ENCODE measurements around the gene TM2D3.
"Not testable (repeated sequence)": the region's sequence is repeated elsewhere in the genome, so short reads cannot be mapped to it uniquely, and the experiment has no call there.

Gene TM2D3

DNA sequence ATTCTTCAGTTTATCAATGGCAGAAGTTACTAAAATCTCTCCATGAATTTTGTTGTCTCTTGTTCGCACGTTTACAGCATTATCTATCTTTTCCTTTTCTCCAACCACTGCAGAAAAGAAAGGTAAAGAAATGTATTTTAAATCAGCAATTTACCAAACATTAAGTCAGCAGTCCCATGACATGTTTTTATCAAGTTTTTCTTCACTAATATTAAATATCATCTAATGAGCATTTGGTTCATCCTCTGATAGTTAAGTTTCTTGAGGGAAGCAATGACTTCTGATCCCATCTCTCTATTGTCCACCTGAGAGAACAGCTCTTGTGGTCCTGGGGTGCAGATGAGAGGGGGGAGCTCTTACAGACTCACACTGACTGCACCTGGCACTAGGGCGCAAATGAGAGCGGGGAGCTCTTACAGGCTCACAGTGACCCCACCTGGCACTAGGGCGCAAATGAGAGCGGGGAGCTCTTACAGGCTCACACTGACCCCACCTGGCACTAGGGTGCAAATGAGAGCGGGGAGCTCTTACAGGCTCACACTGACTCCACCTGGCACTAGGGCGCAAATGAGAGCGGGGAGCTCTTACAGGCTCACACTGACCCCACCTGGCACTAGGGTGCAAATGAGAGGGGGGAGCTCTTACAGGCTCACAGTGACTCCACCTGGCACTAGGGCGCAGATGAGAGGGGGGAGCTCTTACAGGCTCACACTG is 2.6 kb upstream of the TM2D3 start:
- not testable (repeated sequence) for DNase-seq

DNA sequence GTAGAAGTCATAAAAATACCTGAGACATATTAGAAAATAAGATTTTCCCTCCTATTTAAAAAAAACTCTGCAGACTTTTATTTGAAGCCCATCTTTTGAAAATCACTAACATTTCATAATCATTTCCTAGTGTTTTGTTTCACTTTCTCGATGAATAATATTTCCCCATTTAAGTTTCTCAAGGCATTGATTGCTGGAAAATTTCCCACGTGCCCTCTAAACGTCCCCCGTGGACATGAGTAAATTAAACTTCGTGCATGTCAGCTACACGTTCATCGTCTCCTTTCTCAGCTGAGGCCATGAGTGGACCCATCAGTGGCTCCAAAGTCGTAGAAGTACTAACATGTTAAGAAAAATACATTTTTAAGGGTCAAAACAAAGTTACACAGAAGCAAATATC is 2.0 kb upstream of the TM2D3 start:
- no peak for DNase-seq

DNA sequence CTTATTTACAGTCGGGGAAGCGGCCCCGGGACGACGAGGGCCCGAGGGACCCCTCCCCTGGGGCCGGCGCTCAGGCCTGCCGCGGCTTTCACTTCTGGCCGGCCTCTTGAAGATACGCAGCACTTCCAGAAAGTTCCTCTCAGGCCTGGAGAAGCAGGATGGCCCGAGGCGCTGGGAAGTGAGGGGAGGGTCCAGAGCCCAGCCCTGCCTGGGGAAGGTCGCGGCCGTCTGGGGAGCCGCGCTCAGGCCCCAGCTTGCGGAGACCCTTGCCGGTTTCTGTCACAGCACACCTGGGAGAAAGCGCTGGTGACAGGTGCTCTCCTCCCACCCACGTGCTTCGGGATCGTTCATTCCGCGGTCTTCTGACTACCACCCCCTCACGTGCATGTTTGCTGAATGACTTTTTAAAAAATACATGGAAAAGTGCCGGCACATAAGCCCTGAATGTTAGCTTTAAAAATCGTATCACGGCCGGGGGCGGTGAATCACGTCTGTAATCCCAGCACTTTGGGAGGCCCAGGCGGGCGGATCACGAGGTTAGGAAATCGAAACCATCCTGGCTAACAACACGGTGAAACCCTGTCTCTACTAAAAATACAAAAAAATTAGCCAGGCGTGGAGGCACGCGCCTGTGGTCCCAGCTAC is 727 bp upstream of the TM2D3 start:
- DNase-seq, result peak; percentile 17 to 20

DNA sequence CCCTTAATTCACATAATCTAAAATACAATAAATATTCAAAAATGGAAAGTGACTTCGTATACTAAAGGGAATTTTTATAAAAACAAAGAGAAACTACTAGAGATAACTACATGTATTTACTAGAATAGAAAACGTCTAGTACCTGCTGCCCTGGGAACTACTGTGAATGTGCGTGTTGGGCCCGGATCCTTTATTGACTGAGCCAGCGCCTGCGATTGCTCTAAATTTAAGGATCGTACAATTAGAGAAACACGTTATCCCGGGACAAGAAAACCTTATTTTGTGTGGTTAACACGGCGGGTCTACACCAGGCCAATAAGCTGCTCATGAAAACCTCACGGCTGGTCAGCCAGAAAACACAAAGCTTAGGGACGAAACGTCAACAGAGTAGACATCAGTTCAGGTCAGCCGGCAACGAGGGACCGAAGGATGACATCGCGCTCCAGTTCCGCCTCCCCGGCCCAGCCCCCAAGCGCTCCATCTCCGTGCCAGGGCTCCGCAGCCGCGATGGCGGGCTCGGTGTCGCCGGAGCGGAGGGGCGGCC is 555 bp downstream of the TM2D3 start:
- DNase-seq, result peak in 1 of 2 experiments; percentile 64

DNA sequence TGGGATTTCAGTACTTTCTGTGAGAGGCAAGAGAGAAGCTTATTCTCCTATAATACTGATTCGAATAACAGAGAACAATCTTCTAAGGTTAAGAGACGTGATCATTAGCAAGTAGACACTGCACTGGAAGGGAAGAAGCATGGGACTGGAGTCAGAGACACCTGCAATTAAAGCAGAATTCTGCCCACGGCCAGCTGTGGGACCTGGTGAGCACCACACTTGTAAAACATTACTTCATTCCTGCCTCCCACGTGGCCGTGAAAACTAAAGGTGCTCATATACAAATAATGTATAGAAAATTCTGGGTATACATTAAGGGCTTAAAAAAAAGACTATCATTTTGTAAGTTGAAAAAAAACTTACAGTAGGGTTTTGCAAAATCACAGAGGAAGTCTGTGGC is 2.0 kb downstream of the TM2D3 start:
- peak in 1 of 2 experiments; percentile 18 for DNase-seq

DNA sequence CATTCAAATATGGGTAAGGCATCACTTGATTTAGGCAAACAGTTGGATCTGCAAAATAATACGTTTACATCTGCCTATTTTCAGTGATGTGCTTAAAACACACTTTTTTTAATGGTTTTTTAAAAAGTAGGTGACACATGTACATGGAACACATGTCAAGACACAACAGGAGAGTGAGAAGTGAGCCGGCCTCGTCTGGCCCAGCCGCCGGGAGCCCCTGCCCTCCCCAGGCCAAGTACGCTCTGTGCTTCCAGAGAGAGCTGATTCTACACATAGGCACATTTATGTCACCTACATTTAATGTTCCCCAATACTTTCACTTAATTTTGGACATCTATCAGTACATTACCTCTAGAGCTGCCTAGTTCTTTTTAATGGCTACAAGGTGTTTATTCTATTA is 3.8 kb downstream of the TM2D3 start:
- no peak for DNase-seq

DNA sequence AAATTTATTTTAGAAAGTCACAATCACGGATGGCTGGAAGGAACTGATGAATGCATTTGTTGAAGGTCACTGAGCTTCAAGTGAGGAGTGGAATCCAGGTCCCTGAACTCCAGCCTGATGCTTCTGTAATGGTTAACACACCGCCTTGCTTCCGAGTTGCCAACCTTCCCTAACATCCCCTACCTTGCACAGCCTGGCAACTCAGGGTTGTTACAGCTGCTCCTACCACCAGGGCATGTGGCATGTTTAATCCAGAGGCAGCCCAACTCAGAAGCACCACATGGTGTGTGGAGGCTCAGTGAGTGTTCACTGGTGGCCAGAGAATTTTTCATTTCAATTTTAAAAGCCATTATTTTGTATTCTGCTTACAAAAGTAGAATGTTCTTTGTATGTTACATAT is 4.9 kb downstream of the TM2D3 start:
- DNase-seq, result no peak

DNA sequence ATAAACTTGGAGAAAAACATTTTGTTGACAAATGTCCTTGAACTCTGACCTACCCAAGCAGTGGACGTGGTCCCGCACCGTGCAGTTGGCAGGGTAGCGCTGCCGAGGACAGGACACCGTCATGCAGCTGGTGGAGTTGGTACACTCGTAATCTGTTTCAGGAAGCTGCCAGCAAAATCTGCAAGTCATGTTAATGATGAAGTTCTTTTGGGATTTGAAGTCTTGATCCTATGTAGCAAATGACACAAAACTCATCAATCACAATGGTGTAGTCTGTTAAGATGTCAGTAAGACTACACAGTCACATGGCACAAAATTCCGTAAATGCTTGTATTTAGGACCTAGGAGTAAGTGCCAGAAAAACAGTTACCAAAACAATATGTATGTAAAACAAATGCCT is 5.5 kb downstream of the TM2D3 start:
- no peak for DNase-seq

DNA sequence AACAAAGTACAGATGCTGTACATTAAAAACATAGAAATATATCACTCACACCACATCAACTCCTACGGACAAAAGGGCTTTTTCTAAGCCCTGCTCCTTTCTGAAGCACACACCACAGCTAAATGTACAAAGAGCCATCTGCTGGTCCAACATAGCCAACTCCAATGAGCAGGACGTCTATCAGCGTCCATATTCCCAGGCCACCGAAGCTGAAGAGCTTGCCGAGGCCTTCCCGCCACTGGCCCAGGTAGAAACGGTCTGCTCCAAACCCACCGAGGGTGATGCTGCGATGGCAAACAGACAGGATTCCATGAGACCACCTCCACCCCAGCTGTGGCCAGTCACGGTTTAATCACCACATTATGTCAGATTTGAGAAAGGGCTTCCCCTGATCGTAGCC is 9.8 kb downstream of the TM2D3 start:
- DNase-seq, result no peak

DNA sequence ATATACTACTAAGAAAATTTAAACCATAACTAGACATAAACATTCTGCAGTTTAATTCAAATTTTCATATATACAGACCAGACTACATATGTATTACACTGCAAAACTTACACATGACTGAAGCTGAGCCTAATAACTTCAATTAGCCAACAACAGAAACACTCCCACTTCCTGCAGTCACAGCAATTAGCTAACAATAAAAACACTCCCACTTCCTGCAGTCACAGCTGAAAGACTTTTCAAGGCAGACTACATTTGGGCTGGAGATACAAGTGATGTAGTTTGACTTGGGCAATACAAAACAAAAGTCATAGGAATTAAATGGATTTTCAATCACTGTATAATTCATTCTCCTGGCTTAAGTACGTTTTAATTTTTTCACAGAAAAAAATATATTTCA is 10.3 kb downstream of the TM2D3 start:
- no peak for DNase-seq

DNA sequence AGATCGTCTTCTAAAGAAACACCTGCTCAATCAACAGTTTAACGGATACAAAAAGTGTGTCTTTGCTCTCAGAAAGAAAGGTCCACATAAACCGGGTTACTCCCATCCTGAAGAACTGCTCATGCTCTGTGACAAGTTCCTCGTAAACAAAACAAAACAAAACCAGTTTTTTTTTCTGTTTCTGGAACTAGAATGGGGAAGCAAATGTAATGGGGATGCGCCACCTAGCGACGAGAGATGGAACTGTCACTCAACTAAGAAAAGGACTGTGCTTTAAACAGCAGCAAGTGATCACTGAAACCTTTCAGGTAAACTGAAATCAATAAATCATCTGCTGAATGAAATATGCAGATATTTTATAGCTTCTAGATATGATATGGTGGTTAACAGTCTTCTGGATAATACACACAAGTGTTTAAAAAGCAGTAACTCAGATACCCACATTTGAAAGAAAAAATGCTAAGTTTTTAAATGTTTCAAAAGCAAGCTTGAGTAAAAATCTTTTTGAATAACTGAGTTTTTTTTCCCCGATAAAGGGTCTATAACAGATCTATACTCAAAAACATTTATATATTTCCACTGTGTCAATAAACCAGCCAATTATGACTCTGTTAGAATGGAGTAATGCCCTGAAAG is 10.9 kb downstream of the TM2D3 start:
- peak; percentile 75 to 80 for DNase-seq

DNA sequence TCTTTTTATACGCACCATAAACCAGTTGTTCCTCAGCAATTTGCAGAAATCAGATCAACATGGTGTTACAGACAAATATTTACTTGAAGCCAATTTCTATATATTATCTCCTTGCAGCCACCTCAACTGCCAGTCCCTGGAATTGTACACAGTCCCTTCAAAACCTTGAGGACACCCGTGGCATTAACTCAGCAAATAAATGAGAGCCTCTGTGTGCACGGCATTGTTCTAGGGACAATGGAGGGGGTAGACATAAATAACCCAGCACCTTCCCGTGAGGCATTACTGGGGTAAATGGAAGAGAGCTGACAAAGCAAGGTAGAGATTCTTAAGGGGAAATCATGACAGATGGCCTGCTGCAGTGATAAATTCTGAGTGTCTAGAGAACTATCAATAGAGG is 12.5 kb downstream of the TM2D3 start:
- DNase-seq, result no peak

DNA sequence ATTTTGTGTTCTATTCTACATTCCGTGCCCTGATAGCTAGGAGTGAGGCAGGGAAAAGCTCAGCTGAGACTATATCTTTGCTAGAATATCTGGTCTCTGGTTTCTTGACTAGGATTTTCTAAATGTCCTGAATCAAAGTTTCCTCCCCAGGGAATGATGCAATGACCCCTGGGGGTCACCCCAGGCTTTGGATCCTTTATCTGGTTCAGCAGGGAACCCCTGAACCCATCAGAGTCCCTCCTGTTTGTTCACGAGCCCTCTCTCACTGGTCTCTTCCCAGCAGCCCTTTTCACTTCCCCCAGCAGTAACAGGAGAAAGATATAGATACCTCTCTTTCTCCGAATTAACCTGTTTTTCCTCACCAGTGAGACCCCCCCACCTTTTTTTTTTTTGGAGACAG is 14.3 kb downstream of the TM2D3 start:
- no peak for DNase-seq

DNA sequence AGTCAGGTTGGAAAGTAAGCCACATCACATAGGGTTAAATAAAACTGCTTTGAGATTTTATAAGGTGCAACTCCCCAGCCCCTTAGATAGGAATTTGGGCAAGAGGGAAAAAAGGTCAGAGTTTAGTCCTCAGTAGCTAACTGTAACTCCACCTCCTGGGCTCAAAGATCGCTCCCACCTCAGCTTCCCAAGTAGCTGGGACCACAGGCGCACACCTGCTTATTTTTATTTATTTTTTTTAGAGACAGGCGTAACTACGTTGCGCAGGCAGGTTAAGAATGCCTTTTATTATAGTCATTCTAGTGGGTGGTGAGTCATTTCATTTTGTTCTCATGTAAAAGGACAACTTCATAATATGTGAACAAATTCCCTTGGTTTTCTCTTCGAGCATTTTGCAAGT is 14.7 kb downstream of the TM2D3 start:
- DNase-seq, result no peak

DNA sequence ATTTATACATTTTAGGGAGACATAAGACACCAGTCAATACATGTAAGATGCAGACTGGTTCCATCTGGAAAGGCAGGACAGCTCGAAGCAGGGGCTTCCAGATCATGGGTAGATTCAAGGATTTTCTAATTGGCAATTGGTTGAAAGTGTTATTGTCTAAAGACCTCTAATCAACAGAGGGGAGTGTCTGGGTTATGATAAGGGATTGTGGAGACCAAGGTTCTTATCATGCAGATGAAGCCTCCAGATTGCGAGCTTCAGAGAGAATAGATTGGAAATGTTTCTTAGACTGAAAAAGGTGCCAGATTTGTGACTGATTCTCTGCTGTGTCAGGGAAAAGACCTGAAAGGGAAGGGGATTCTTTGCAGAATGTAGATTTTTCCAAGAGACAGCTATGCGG is 15.1 kb downstream of the TM2D3 start:
- DNase-seq, result no peak

DNA sequence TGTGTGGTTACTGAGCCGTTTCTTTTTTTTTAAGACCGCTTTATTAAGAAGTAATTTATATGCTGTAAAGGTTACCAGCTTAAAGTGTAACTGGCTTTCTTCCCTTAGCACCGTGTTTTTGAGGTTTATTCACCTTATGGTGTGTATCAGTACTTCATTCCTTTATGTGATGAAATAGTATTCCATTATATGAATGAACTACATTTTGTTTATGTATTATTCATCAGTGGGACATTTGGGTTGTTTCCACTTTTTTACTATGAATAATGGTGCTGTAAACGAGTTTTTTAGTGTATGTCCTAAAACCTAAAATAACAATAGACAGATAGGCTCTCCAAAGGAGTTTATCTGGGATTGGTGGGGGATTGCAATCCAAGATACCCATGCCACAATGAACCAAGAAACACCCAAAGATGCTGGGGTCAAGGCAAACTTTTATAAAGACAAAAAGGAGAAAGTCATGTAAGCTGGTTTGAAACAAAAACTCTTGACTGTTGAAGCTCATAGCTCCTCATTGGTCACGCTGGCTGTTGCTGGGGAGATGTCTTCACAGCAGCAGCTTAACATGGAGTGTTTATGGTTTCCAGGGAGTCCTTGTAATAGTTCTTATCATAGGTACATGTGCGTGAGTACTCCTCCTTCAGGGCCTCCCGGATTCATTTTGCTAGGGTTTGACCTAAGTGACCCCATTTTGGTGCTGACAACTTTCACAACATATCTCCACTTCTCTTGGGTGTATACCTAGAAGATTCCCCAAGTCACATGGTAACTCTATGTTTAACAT is 16.0 kb downstream of the TM2D3 start:
- DNase-seq, result no peak

DNA sequence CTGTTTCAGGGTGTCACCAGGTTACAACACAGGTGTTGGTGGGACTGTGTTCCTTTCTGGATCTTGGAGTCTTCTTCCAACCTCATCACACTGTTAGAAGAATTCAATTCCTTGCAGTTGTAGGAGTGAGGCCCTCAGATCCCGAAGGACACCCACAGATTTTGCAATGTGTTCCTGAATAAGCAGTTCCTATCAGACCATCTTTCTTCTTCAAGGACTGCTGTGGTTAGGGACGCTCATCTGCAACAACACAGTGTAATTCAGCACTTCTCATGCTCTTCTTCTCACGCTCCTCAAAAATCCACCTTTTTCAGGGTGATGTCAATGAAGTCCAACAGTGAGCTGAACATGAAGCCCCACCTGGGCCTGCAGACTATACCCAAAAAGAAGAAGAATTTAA is 18.8 kb downstream of the TM2D3 start:
- no peak for DNase-seq

DNA sequence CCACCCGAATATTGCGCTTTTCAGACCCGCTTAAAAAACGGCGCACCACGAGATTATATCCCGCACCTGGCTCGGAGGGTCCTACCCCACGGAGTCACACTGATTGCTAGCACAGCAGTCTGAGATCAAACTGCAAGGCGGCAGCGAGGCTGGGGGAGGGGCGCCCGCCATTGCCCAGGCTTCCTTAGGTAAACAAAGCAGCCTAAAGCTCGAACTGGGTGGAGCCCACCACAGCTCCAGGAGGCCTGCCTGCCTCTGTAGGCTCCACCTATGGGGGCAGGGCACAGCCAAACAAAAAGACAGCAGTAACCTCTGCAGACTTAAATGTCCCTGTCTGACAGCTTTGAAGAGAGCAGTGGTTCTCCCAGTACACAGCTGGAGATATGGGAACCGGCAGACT is 25.5 kb downstream of the TM2D3 start:
- not testable (repeated sequence) for DNase-seq

DNA sequence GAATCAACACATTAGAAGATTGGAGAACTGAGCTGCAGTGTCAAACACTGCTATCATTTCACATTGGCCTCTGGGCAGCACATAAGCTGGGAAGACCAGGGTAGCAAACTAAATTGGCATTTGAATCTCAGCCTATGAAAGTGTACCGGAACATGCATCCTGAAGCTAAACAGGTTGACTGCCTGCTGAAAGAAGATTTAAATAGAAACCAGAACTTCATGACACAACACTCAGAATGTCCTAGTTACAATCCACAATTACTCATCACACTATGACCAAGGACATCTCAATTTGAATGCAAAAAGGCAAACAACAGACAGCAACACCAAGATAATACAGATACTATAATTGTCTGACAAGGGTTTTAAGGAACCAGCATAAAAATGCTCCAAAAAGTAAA is 26.2 kb downstream of the TM2D3 start:
- DNase-seq, result no peak

DNA sequence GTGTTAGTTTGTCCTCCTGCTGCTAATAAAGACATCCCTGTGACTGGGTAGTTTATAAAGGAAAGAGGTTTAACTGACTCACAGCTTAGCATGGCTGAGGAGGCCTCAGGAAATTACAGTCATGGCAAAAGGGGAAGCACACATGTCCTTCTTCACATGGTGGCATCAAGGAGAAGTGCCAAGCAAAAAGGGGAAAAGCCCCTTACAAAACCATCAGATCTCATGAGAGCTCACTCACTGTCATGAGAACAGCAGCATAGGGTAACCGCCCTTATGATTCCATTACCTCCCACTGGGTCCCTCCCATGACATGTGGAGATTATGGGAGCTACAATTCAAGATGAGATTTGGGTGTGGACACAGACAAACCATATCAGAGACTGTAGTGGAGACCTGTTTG is 27.0 kb downstream of the TM2D3 start:
- DNase-seq, result no peak

DNA sequence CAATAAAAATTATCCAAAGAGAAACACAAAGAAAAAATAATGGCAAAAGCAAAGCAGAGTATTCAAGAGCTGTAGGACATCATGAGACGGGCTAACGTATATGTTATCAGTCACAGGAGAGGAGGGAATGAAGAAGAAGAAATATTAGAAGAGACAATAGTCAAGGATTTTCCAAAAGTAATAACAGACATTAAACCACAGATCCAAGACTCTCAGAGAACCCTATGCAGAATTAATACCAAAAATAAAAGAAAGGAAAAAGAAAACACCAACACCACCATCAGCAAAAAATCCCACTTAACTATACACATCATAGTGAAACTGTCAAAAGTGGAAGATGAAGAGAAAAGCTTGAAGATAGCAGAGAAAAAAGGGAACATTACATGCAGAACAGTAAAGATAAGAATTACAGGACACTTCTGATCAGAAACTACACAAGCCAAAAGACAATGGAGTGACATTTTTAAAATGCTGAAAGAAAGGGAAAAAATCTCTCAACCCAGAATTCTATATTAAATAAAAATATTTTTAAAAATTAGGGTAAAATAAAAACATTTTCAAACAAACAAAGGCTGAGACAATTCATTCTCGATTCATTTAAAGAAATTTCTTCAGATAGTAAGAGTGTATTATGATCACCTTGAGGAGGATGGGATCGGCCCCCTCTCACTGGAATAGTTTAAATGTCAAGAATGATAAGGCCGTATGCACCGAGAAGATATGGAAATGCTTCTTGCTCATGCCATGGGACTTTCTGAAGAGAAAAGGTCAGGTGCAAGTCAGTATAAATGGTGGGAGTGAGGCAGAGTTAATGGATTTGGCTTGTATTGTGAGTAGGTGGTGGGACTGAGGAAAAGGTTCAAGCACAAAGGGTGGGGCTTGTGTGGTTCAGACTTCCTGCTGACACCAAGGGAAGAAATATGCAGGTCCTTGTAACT is 28.5 kb downstream of the TM2D3 start:
- no peak for DNase-seq

DNA sequence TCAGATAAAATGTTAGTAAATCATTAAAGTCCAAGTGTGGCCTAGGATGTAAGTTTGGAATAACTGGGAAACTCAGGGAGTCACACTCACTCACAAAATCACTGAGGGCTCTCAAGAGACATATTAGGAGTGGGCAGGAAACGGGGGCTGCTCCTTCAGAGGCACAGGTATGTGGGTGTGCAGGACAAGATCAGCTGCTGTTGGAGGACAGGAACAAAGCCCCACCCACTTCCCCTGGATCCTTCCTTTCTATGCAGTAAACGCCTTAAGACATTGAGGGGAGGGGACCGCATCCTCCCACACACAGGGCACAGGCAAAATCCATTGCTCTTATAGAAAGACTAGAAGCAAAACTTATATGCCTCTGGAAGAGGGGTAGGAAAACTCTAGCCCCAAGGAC is 30.2 kb downstream of the TM2D3 start:
- DNase-seq, result no peak

All from activated CD4-positive, alpha-beta T cell treated with anti-CD3 and anti-CD28 coated beads, Interleukin-2, amount 50 U/mL, for 48 hours (primary cell).